IPS-15b (cell line): ENCODE data around the gene IL25.

Experiments used
- H3K27me3 ChIP-seq: one replicate; pipeline ENCODE4 v1.6.1; 2013; ENCODE audit warnings: low read length; ENCODE audit not compliant: control insufficient read depth, insufficient read depth
- H3K36me3 ChIP-seq: one replicate; pipeline ENCODE4 v1.6.1; 2013; ENCODE audit warnings: low read length; ENCODE audit not compliant: control insufficient read depth, insufficient read depth
- H3K4me1 ChIP-seq: one replicate; pipeline ENCODE4 v1.6.1; 2013; ENCODE audit warnings: mild to moderate bottlenecking, low read length; ENCODE audit not compliant: control insufficient read depth, insufficient read depth
- H3K4me3 ChIP-seq: one replicate; pipeline ENCODE4 v1.5.1; 2013; ENCODE audit warnings: low read depth, low read length
- H3K9ac ChIP-seq: one replicate; pipeline ENCODE4 v1.6.1; 2013; ENCODE audit warnings: low read depth, mild to moderate bottlenecking, low read length
- H3K9me3 ChIP-seq: one replicate; pipeline ENCODE4 v1.6.1; 2013; ENCODE audit warnings: mild to moderate bottlenecking, low read length; ENCODE audit not compliant: control insufficient read depth, insufficient read depth

IL25 gene

GRCh38 chr14:23402296-23403138 lies 29.9 kb downstream of the IL25 start:
- Histone ChIP-seq H3K4me1 (peaks cover 2% of the 10 kb centered on the region), H3K36me3 (no peaks in the 10 kb centered on the region), H3K9me3 (no peaks in the 10 kb centered on the region), H3K9ac (no peak overlapping the region), H3K4me3 (no peak overlapping the region), H3K27me3 (peaks cover 2% of the 10 kb centered on the region)

DNA sequence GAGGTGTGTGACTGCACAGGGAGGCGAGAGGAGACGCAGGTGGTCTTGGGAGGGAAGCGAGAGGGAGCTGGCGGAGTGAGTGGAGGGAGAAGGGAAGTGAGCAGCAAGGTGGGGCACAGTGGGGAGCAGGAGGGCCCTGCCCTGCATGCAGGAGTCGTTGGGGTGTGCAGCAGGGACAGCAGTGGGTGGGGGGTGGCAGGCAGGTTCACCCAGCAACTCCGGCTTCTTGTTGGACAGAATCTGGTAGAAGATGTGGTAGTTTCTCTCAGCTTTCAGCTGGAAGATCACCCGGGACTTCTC lies 30.5 kb downstream of the IL25 start:
- H3K9ac ChIP-seq = no peak overlapping the region
- H3K9me3 ChIP-seq = no peaks in the 10 kb centered on the region

GRCh38 chr14:23403908-23404307 lies 31.3 kb downstream of the IL25 start:
- Histone ChIP-seq H3K36me3 (no peaks in the 10 kb centered on the region), H3K9me3 (no peaks in the 10 kb centered on the region), H3K4me3 (no peak overlapping the region), H3K27me3 (peaks cover 4% of the 10 kb centered on the region), H3K9ac (no peak overlapping the region), H3K4me1 (peaks cover 2% of the 10 kb centered on the region)

More for the DNA sequence above, 30.5 kb downstream of the IL25 start:
- Histone ChIP-seq H3K27me3 (peaks cover 2% of the 10 kb centered on the region), H3K4me3 (no peak overlapping the region), H3K4me1 (peaks cover 2% of the 10 kb centered on the region), H3K36me3 (no peaks in the 10 kb centered on the region)

DNA sequence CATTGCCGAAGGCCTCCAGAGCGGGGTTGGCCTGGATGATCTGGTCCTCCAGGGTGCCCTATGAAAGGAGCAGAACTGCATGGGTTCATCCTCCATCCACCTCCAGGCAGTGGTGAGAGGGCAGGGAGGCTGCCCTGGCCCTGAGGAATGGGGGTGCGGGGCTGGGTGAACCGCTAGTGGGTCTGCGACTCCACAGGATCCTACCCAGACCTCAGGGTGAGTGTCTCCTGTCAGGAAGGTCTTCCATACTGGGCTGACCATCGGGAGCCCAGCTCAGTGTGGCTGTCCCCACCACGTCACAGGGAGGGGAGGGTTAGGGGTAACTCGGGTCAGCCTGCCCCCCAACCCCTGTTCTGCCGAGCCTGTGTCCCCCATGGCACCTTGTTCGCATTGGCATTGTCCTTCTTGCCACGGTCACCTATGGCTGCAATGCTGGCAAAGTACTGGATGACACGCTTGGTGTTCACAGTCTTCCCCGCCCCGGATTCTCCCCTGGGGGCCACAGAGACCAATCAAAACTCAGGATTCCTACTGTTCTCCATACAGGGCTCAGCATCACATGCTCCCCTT lies 31.8 kb downstream of the IL25 start:
- no peaks in the 10 kb centered on the region for H3K9me3 ChIP-seq
- no peak overlapping the region for H3K9ac ChIP-seq
- H3K36me3 ChIP-seq = no peaks in the 10 kb centered on the region
- peaks cover 2% of the 10 kb centered on the region for H3K4me1 ChIP-seq
- peaks cover 4% of the 10 kb centered on the region for H3K27me3 ChIP-seq
- H3K4me3 ChIP-seq = no peak overlapping the region

DNA sequence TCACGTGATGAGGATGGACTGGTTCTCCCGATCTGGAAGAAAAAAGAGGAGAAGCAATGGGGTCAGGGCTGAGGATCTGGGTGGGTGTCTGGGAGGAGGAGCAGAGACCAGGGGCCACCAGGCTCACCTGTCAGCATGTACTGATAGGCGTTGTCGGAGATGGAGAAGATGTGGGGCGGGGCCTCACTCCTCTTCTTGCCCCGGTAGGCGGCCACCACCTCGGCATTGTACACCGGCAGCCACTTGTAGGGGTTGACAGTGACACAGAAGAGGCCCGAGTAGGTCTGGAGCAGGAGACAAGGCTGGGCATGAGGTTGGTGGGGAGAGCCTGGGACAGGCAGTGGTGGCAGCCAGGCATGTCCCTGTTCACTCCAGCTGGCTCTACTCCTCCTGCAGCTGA lies 32.5 kb downstream of the IL25 start:
- H3K9me3 ChIP-seq = no peaks in the 10 kb centered on the region
- no peak overlapping the region for H3K9ac ChIP-seq
- H3K4me3 ChIP-seq = no peak overlapping the region
- H3K36me3 ChIP-seq = no peaks in the 10 kb centered on the region
- H3K4me1 ChIP-seq = peaks cover 2% of the 10 kb centered on the region
- H3K27me3 ChIP-seq = peaks cover 4% of the 10 kb centered on the region

DNA sequence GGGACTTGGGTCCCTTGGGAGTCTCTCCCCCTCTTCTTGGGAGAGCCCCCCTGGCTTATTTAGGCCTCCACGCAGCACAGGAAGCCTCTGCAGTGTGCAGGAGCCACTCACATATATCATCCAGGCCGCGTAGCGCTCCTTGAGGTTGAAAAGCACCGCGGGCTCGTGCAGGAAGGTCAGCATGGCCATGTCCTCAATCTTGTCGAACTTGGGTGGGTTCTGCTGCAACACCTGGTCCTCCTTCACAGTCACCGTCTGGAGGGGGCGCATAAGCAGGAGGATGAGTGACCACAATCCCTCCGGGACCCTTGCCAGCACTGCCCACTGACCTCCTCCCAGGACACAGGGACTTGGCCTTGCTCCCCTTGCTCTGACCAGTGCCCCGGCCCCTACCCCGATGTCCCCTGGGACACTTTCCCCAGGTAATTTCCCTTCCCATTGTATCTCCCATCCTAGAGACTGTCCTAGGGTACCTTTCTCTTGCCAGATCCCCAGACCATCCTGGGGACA lies 33.0 kb downstream of the IL25 start:
- Histone ChIP-seq H3K27me3 (peaks cover 4% of the 10 kb centered on the region), H3K9ac (no peak overlapping the region), H3K4me3 (no peak overlapping the region), H3K4me1 (peaks cover 2% of the 10 kb centered on the region), H3K9me3 (no peaks in the 10 kb centered on the region), H3K36me3 (no peaks in the 10 kb centered on the region)

GRCh38 chr14:23406244-23406643 lies 33.6 kb downstream of the IL25 start:
- H3K9ac ChIP-seq = no peak overlapping the region
- H3K4me3 ChIP-seq = no peak overlapping the region
- H3K4me1 ChIP-seq = peaks cover 2% of the 10 kb centered on the region
- H3K27me3 ChIP-seq = peaks cover 4% of the 10 kb centered on the region
- H3K9me3 ChIP-seq = no peaks in the 10 kb centered on the region
- H3K36me3 ChIP-seq = no peaks in the 10 kb centered on the region

GRCh38 chr14:23406725-23407355 lies 34.2 kb downstream of the IL25 start:
- peaks cover 2% of the 10 kb centered on the region for H3K4me1 ChIP-seq

GRCh38 chr14:23407516-23408306 lies 35.1 kb downstream of the IL25 start, which contains the start of gene MYH6:
Gene MYH6, minus strand, starts transcription at chr14:23408273. Its CDS starts 1,050 bp downstream, at chr14:23407223.
- H3K36me3 ChIP-seq = no peaks in the 10 kb centered on the region
- no peak within 1 kb of the TSS for H3K4me3 ChIP-seq
- H3K9ac ChIP-seq = no peak within 1 kb of the TSS
- H3K9me3 ChIP-seq = no peaks in the 10 kb centered on the region
- H3K27me3 ChIP-seq = peaks cover 4% of the 10 kb centered on the region
- no peaks in the 10 kb centered on the region for H3K4me1 ChIP-seq

More at GRCh38 chr14:23406725-23407355, 34.2 kb downstream of the IL25 start:
- H3K9ac ChIP-seq = no peak overlapping the region
- peaks cover 4% of the 10 kb centered on the region for H3K27me3 ChIP-seq
- no peaks in the 10 kb centered on the region for H3K9me3 ChIP-seq
- H3K36me3 ChIP-seq = no peaks in the 10 kb centered on the region
- no peak overlapping the region for H3K4me3 ChIP-seq

- no peaks in the 10 kb centered on the region for H3K36me3 ChIP-seq
- H3K4me3 ChIP-seq = no peak overlapping the region
- H3K4me1 ChIP-seq = no peaks in the 10 kb centered on the region
- H3K27me3 ChIP-seq = peaks cover 4% of the 10 kb centered on the region
- H3K9ac ChIP-seq = no peak overlapping the region
- H3K9me3 ChIP-seq = no peaks in the 10 kb centered on the region
These were observed 35.7 kb downstream of the IL25 start for GRCh38 chr14:23408307-23408630.

- H3K4me1 ChIP-seq = no peaks in the 10 kb centered on the region
These were observed 36.9 kb downstream of the IL25 start for GRCh38 chr14:23409475-23409874.

More at GRCh38 chr14:23409475-23409874, 36.9 kb downstream of the IL25 start:
- Histone ChIP-seq H3K4me3 (no peak overlapping the region), H3K9ac (no peak overlapping the region), H3K36me3 (no peaks in the 10 kb centered on the region), H3K27me3 (peaks cover 2% of the 10 kb centered on the region), H3K9me3 (no peaks in the 10 kb centered on the region)
